HG03469 (cell line): Measurements from ENCODE around the gene BST2.

Source experiments
- ATAC-seq: cut with Tn5 transposase; IDR thresholded peaks from one replicate; pipeline ENCODE4 v1.9.1; 2021; ENCODE audit warnings: mild to moderate bottlenecking, moderate library complexity, moderate number of reproducible peaks; ENCODE audit not compliant: unreplicated experiment

The BST2 gene

GRCh38 chr19:17419621-17420474, 14.4 kb upstream of the BST2 start, which contains the start of gene MVB12A:
TSS of gene MVB12A (plus strand) at chr19:17420047. CDS start at chr19:17420136, 89 bp downstream.
- peak; percentile 70 for ATAC-seq

DNA sequence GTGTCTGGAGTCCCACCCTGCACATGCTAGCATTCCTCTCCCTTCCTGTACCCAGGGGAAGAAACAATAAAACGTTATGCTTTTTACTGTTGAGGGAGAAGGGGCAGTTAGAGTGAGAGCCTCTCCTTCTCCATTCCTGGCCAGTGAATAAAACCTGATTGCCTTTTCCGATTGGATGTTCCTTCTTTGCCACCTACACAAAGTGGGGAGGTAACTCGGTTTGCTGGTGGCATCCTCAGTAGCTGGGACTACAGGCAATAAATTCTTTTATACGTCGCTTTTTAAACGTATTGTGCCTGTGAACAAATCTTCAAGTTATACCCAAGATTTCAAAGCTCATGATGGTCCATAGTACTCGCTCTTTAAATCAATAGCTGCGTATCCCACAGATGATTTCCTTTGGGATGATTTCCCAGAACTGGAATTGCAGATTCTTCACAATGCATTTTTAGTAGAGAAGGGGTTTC, 13.8 kb upstream of the BST2 start:
- no peak for ATAC-seq

DNA sequence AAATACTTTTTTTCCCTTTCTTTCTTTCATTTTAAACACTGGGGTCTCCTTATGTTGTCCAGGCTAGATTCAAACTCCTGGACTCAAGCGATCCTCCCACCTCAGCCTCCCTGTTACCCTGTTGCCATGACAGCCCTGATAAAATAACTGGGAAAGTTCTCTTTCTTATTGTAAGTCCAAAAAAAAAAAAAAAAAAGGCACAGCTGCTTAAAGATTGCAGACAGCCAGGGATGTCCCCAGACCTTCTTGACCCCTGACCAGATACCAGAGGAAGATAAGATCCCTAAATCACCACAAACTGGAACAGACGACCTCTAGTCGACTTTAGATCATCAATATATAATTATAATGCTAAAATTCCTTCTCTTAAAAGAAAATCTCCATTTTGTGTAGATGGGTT, 13.3 kb upstream of the BST2 start:
- ATAC-seq, result no peak

- ATAC-seq, result no peak
Observed at GRCh38 chr19:17415121-17415520, 9.7 kb upstream of the BST2 start.

DNA sequence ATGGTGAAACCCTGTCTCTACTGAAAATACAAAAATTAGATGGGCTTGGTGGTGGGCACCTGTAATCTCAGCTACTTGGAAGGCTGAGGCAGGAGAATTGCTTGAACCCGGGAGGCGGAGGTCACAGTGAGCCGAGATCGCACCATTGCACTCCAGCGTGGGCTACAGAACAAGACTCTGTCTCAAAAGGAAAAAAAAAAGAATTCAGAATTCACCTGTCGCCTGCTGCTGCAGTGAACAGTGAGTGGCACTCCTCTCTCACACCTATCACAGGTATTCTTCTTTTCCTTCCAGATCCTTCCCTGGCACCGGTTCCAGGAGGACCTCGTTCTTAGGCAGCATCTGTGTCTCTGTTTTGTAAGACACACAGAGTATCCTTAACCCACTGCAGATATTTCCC, 8.7 kb upstream of the BST2 start:
- no peak for ATAC-seq

GRCh38 chr19:17411801-17412200, 6.4 kb upstream of the BST2 start:
- ATAC-seq, result no peak

- ATAC-seq, result no peak
Observed at GRCh38 chr19:17409990-17410389, 4.6 kb upstream of the BST2 start.

DNA sequence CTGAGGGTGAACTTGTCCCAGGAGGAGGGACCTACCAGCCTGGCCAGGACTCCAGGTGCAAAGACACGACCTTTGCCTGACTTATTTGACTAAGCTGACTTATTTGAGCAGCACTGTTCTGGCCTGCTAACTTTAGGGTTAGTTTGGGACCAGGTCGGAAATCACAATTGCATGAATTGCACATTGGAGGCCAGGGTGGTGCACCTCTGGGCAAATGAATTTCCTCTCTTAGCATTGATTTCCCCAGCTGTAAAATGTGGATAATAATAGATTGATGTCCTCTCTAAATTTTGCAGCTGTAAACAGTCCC, 1.4 kb upstream of the BST2 start:
- no peak for ATAC-seq

DNA sequence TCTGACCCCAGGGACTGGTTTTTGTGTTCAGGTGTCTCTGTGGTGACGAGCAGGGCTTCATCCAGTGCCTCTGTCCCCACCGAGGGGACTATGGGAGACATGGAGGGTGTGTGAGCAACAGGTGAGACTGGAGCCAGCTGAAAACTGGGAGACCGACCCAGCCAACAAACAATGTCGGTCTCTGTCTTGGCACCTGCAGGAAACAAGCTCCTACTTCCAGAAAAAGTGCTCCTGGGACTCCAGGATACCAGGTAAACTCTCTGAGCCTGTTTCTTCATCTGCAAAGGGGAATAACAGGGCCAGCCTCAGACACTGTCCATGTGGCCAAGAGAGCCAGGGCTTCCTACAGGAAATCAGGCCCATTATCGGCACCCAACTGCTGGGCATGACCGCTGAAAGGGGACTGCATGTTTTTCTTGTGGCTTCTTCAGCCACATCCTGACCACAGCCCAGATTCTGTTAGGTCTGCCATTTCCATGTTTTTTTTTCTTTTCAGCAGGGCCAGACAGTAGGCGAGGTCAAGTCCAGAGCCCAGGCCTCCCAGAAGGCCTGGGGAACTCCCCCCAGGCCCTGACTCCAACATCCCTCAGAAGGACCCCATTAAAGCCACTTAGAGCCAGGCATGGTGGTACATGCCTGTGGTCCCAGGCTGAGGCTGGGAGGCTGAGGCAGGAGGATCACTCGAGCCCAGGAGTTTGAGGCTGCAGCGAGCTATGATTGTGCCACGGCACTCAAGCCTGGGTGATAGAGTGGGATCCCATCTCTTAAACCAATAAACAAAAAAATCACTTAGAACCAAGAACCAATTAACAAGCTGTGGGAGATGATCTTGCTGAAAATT, 836 bp upstream of the BST2 start:
- peak; percentile 18 for ATAC-seq

- no peak for ATAC-seq
Observed at GRCh38 chr19:17404621-17405249, 695 bp downstream of the BST2 start.

DNA sequence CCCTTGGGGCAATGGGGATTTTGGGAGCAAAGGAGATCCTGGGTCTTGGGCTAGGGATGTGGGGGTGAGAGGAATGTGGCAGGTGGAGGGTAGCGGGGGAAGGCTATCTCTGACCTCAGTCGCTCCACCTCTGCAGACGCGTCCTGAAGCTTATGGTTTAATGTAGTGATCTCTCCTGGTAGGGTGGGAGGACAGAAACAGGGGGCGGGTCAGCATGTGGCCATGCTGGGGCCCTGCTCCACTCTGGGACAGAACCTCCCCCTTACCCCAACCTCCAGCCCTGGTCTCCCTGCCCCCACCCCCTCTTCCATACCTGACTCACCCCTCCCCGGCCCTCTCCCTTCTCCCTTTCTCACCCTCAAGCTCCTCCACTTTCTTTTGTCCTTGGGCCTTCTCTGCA, 1.4 kb downstream of the BST2 start:
- no peak for ATAC-seq

GRCh38 chr19:17402982-17403855, 2.2 kb downstream of the BST2 start:
- no peak for ATAC-seq

DNA sequence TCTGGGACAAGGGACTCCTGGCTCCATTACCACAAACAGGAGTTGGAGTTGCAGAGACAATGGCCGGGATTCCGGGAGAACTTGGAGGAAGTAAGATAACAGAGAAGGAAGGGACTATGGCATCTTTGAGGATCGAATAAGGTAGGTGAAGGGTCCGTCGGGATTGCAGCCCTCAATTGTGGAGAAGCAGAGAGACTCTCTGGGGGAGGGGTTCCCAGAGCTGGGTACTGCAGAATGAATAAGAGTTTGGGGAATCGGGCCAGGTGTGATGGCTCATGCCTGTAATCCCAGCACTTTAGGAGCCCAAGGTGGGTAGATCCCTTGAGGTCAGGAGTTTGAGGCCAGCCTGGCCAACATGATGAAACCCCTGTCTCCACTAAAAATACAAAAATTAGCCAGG, 3.8 kb downstream of the BST2 start:
- ATAC-seq, result no peak

GRCh38 chr19:17398902-17399527, 6.4 kb downstream of the BST2 start:
- no peak for ATAC-seq

- no peak for ATAC-seq
Observed at GRCh38 chr19:17394891-17395415, 10.5 kb downstream of the BST2 start.

GRCh38 chr19:17393914-17394313, 11.5 kb downstream of the BST2 start, which contains the start of gene CCDC194:
TSS of gene CCDC194 (minus strand) at chr19:17394196. CDS start at chr19:17394158, 38 bp downstream.
- ATAC-seq, result no peak

- no peak for ATAC-seq
Observed at GRCh38 chr19:17393002-17393401, 12.4 kb downstream of the BST2 start.

DNA sequence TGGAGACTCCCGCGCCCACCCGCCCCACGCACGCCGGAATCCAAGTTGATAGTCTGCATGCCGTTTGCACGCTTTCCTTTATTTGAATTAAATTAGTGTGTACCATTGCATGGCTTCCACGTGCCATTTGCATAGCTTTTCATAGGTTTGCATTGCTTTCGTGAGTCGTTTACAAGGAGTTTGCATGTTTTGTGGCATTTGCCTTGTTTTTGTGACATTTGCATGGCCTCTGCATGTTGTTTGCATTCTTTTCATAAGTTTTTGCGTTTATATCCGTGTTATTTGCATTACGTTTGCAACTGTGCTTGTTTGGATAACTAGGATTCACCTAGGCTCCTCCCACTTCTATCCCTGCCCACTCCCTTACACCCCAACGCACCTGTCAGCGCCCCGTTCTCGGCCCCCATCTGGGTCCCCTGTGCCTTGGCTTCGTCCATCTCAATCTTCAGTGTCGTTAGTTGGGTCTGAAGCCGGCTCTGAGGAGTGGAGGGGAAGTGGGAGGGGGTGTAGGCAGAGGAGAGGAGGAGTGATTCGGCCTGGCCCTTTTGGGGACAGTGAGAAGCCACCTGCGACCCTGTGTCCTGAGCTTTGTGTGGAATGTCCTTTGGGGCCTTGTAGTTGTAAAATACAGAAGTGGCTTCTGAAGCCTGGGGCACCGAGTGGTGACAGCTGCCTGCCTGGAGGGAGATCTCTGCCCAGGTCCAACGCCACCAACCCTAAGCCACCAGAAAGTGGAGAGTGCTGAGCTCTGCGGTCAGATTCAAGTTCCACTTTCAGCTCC, 13.9 kb downstream of the BST2 start:
- ATAC-seq, result no peak
